Measurements from ENCODE around the gene MYLK4.

The MYLK4 gene

GRCh38 chr6:2684103-2684749, 66.5 kb downstream of the MYLK4 start:
- TF ChIP-seq CTCF (conservative IDR thresholded peaks at IDR 0.05) = no peak
- no peak overlapping the region for H3K27ac ChIP-seq

- TF ChIP-seq CTCF (conservative IDR thresholded peaks at IDR 0.05) = no peak
- no peak overlapping the region for H3K27ac ChIP-seq
Measured at GRCh38 chr6:2680264-2680922, 70.3 kb downstream of the MYLK4 start.

GRCh38 chr6:2677080-2677593, 73.6 kb downstream of the MYLK4 start:
- TF ChIP-seq CTCF (conservative IDR thresholded peaks at IDR 0.05) = no peak
- no peak overlapping the region for H3K27ac ChIP-seq

GRCh38 chr6:2676048-2676447, 74.7 kb downstream of the MYLK4 start:
- H3K27ac ChIP-seq = no peak overlapping the region
- no peak for TF ChIP-seq CTCF (conservative IDR thresholded peaks at IDR 0.05)

GRCh38 chr6:2674857-2675256, 75.9 kb downstream of the MYLK4 start:
- no peak for TF ChIP-seq CTCF (conservative IDR thresholded peaks at IDR 0.05)
- no peak overlapping the region for H3K27ac ChIP-seq

- no peak for TF ChIP-seq CTCF (conservative IDR thresholded peaks at IDR 0.05)
- no peak overlapping the region for H3K27ac ChIP-seq
Measured at GRCh38 chr6:2669067-2669700, 81.5 kb downstream of the MYLK4 start.

- no peak overlapping the region for H3K27ac ChIP-seq
- TF ChIP-seq CTCF (conservative IDR thresholded peaks at IDR 0.05) = no peak
Measured at GRCh38 chr6:2667617-2668016, 83.1 kb downstream of the MYLK4 start.
